ENCODE results near the gene CARD11. TPM values are rescaled to one million over a fixed set of nuclear protein-coding genes. Genes with fewer than 3 reads are reported as not detected.

The CARD11 gene
- polyA plus RNA-seq, 1 donor from 2014 or later = not detected

GRCh38 chr7:3007696-3008095 is 36.0 kb downstream of the CARD11 start:
- no peak overlapping the region for H2AFZ ChIP-seq (ENCODE audit: low read depth, low read length)
- TF ChIP-seq RAD21 (conservative IDR thresholded peaks at IDR 0.05) (no peak), SMC3 (conservative IDR thresholded peaks at IDR 0.05; ENCODE audit: poor library complexity) (no peak), EZH2 (IDR thresholded peaks at IDR 0.05; ENCODE audit: borderline replicate concordance, insufficient read depth, low read length, poor library complexity, severe bottlenecking) (no peak), REST (IDR thresholded peaks at IDR 0.05; ENCODE audit: borderline replicate concordance) (no peak), POLR2AphosphoS5 (IDR thresholded peaks at IDR 0.05) (no peak), CTCF (IDR thresholded peaks at IDR 0.05; ENCODE audit: poor library complexity, severe bottlenecking) (no peak), TAF1 (IDR thresholded peaks at IDR 0.05; ENCODE audit: low read depth) (no peak), MXI1 (conservative IDR thresholded peaks at IDR 0.05; ENCODE audit: poor library complexity, severe bottlenecking) (no peak), EP300 (conservative IDR thresholded peaks at IDR 0.05; ENCODE audit: poor library complexity, severe bottlenecking) (no peak)
- H3K9me3 ChIP-seq (ENCODE audit: low read length) = no peaks in the 10 kb centered on the region
- no peak overlapping the region for H3K27ac ChIP-seq (ENCODE audit: low read length)
- H3K4me2 ChIP-seq (ENCODE audit: low read length) = no peak overlapping the region
- no peaks in the 10 kb centered on the region for H3K27me3 ChIP-seq (ENCODE audit: insufficient read depth, low read depth, low read length)
- no peaks in the 10 kb centered on the region for H3K79me2 ChIP-seq (replicated peaks; ENCODE audit: insufficient read depth, low read length)
- H3K36me3 ChIP-seq (ENCODE audit: insufficient read depth, low read length) = no peaks in the 10 kb centered on the region
- H3K9ac ChIP-seq (ENCODE audit: low read length) = no peak overlapping the region
- no peaks in the 10 kb centered on the region for H4K20me1 ChIP-seq (ENCODE audit: insufficient read depth)
- H3K4me3 ChIP-seq (ENCODE audit: low read length) = no peak overlapping the region
- H3K9me2 ChIP-seq (ENCODE audit: insufficient read depth, low read length) = no peaks in the 10 kb centered on the region
- no peaks in the 10 kb centered on the region for H3F3A ChIP-seq (ENCODE audit: insufficient read depth, low read length, poor library complexity, severe bottlenecking)

- H3K4me2 ChIP-seq (ENCODE audit: low read length) = no peak overlapping the region
- H3K9ac ChIP-seq (ENCODE audit: low read length) = no peak overlapping the region
Measured at GRCh38 chr7:3005257-3005656, 38.4 kb downstream of the CARD11 start.

More at GRCh38 chr7:3005257-3005656, 38.4 kb downstream of the CARD11 start:
- H3K27me3 ChIP-seq (ENCODE audit: insufficient read depth, low read depth, low read length) = no peaks in the 10 kb centered on the region
- no peaks in the 10 kb centered on the region for H3K36me3 ChIP-seq (ENCODE audit: insufficient read depth, low read length)
- no peaks in the 10 kb centered on the region for H3F3A ChIP-seq (ENCODE audit: insufficient read depth, low read length, poor library complexity, severe bottlenecking)
- H3K79me2 ChIP-seq (replicated peaks; ENCODE audit: insufficient read depth, low read length) = no peaks in the 10 kb centered on the region
- no peaks in the 10 kb centered on the region for H3K9me3 ChIP-seq (ENCODE audit: low read length)
- no peaks in the 10 kb centered on the region for H4K20me1 ChIP-seq (ENCODE audit: insufficient read depth)
- no peak overlapping the region for H2AFZ ChIP-seq (ENCODE audit: low read depth, low read length)
- TF ChIP-seq POLR2AphosphoS5 (IDR thresholded peaks at IDR 0.05) (no peak), RAD21 (conservative IDR thresholded peaks at IDR 0.05) (no peak), EP300 (conservative IDR thresholded peaks at IDR 0.05; ENCODE audit: poor library complexity, severe bottlenecking) (no peak), REST (IDR thresholded peaks at IDR 0.05; ENCODE audit: borderline replicate concordance) (no peak), TAF1 (IDR thresholded peaks at IDR 0.05; ENCODE audit: low read depth) (no peak), MXI1 (conservative IDR thresholded peaks at IDR 0.05; ENCODE audit: poor library complexity, severe bottlenecking) (no peak), EZH2 (IDR thresholded peaks at IDR 0.05; ENCODE audit: borderline replicate concordance, insufficient read depth, low read length, poor library complexity, severe bottlenecking) (no peak), CTCF (IDR thresholded peaks at IDR 0.05; ENCODE audit: poor library complexity, severe bottlenecking) (no peak), SMC3 (conservative IDR thresholded peaks at IDR 0.05; ENCODE audit: poor library complexity) (no peak)
- no peak overlapping the region for H3K27ac ChIP-seq (ENCODE audit: low read length)
- no peaks in the 10 kb centered on the region for H3K9me2 ChIP-seq (ENCODE audit: insufficient read depth, low read length)
- H3K4me3 ChIP-seq (ENCODE audit: low read length) = no peak overlapping the region
